ENCODE results near the gene XXYLT1.

The XXYLT1 gene

GRCh38 chr3:195282961-195283360, 12.0 kb upstream of the XXYLT1 start:
- Histone ChIP-seq H3K4me2 (no peak overlapping the region), H3K4me1 (ENCODE audit: low read depth, poor library complexity, severe bottlenecking) (peaks cover 41% of the 10 kb centered on the region), H4K20me1 (ENCODE audit: insufficient read depth) (no peaks in the 10 kb centered on the region), H3K36me3 (ENCODE audit: insufficient read depth) (no peaks in the 10 kb centered on the region), H3K27me3 (ENCODE audit: insufficient read depth, low read depth) (no peaks in the 10 kb centered on the region), H3K9ac (no peak overlapping the region), H3K4me3 (IDR thresholded peaks at IDR 0.05; ENCODE audit: insufficient read depth, low read depth, low read length) (no peak overlapping the region), H2AFZ (ENCODE audit: low read depth) (no peak overlapping the region), H3K27ac (no peak overlapping the region), H3K79me2 (ENCODE audit: insufficient read depth, low read depth) (no peaks in the 10 kb centered on the region)
- TF ChIP-seq, protein P1, sequence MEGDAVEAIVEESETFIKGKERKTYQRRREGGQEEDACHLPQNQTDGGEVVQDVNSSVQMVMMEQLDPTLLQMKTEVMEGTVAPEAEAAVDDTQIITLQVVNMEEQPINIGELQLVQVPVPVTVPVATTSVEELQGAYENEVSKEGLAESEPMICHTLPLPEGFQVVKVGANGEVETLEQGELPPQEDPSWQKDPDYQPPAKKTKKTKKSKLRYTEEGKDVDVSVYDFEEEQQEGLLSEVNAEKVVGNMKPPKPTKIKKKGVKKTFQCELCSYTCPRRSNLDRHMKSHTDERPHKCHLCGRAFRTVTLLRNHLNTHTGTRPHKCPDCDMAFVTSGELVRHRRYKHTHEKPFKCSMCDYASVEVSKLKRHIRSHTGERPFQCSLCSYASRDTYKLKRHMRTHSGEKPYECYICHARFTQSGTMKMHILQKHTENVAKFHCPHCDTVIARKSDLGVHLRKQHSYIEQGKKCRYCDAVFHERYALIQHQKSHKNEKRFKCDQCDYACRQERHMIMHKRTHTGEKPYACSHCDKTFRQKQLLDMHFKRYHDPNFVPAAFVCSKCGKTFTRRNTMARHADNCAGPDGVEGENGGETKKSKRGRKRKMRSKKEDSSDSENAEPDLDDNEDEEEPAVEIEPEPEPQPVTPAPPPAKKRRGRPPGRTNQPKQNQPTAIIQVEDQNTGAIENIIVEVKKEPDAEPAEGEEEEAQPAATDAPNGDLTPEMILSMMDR (conservative IDR thresholded peaks at IDR 0.05; ENCODE audit: low read depth, low read length) = no peak

- H3K27me3 ChIP-seq (ENCODE audit: insufficient read depth, low read depth) = no peaks in the 10 kb centered on the region
- H2AFZ ChIP-seq (ENCODE audit: low read depth) = no peak overlapping the region
- peaks cover 10% of the 10 kb centered on the region for H3K4me1 ChIP-seq (ENCODE audit: low read depth, poor library complexity, severe bottlenecking)
- TF ChIP-seq, protein P1 (conservative IDR thresholded peaks at IDR 0.05; ENCODE audit: low read depth, low read length) = no peak
- H3K4me3 ChIP-seq (IDR thresholded peaks at IDR 0.05; ENCODE audit: insufficient read depth, low read depth, low read length) = no peak overlapping the region
- H4K20me1 ChIP-seq (ENCODE audit: insufficient read depth) = no peaks in the 10 kb centered on the region
- no peak overlapping the region for H3K9ac ChIP-seq
- H3K36me3 ChIP-seq (ENCODE audit: insufficient read depth) = no peaks in the 10 kb centered on the region
- H3K4me2 ChIP-seq = no peak overlapping the region
- no peak overlapping the region for H3K27ac ChIP-seq
- H3K79me2 ChIP-seq (ENCODE audit: insufficient read depth, low read depth) = no peaks in the 10 kb centered on the region; the same call in 1 of the 2 replicates
These were observed 3.5 kb upstream of the XXYLT1 start for GRCh38 chr3:195274259-195274966.

- H3K4me3 ChIP-seq (IDR thresholded peaks at IDR 0.05; ENCODE audit: insufficient read depth, low read depth, low read length) = peak overlapping the region; percentile 83
- peak overlapping the region; percentile 85 for H2AFZ ChIP-seq (ENCODE audit: low read depth)
- H3K27ac ChIP-seq = peak overlapping the region; percentile 62; the same call in 1 of the 2 replicates
- TF ChIP-seq, protein P1 (conservative IDR thresholded peaks at IDR 0.05; ENCODE audit: low read depth, low read length) = peak; percentile 97
- H3K36me3 ChIP-seq (ENCODE audit: insufficient read depth) = no peaks in the 10 kb centered on the region
- H3K4me2 ChIP-seq = peak overlapping the region; percentile 56
- no peaks in the 10 kb centered on the region for H4K20me1 ChIP-seq (ENCODE audit: insufficient read depth)
- H3K27me3 ChIP-seq (ENCODE audit: insufficient read depth, low read depth) = no peaks in the 10 kb centered on the region
- H3K4me1 ChIP-seq (ENCODE audit: low read depth, poor library complexity, severe bottlenecking) = peaks cover 14% of the 10 kb centered on the region
- H3K79me2 ChIP-seq (ENCODE audit: insufficient read depth, low read depth) = no peaks in the 10 kb centered on the region; the same call in 1 of the 2 replicates
- H3K9ac ChIP-seq = peak overlapping the region; percentile 63; the same call in 1 of the 2 replicates
These were observed 668 bp upstream of the XXYLT1 start for GRCh38 chr3:195271410-195272243.

DNA sequence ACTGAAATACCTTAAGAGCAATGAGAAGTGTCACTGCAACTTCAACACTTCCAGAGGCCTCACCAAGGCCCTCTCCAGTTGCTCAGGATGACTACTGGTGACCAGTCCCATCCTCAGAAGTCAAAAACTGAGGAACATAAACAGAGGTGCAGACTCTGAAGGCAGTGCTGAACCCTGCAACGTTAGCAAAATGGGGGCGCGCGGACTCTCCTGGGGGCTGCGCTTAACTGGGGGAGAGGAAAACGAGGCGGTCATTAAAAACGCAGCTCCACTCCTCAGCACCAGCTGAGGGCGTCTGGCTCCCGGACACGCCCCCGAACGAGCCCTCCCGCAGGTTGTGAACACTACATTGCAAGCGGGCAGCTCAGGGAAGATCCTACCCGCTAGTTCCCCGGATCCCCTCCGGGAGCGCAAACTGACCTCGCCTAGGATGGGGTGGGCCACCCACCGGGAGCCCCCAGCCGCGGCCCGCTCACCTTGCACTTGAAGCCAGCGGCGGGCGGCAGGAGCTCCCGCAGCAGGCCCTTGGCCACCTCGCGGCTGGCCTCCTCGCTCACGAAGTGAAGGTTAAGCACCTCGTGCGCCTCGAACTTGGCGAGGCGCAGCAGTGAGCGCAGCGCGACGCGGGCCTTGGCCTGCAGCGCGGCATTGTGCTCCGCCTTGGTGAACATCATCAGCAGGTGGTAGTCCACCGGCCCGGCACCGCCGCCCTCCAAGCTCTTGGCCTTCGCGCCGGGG, 711 bp downstream of the XXYLT1 start:
- Histone ChIP-seq H3K27ac (peak overlapping the region; percentile 62), H3K4me3 (IDR thresholded peaks at IDR 0.05; ENCODE audit: insufficient read depth, low read depth, low read length) (no peak overlapping the region), H4K20me1 (ENCODE audit: insufficient read depth) (no peaks in the 10 kb centered on the region), H3K36me3 (ENCODE audit: insufficient read depth) (no peaks in the 10 kb centered on the region), H3K9ac (peak overlapping the region; percentile 63), H3K4me1 (ENCODE audit: low read depth, poor library complexity, severe bottlenecking) (peaks cover 14% of the 10 kb centered on the region), H3K4me2 (peak overlapping the region; percentile 90), H3K79me2 (ENCODE audit: insufficient read depth, low read depth) (no peaks in the 10 kb centered on the region; the same call in 1 of the 2 replicates), H3K27me3 (ENCODE audit: insufficient read depth, low read depth) (no peaks in the 10 kb centered on the region), H2AFZ (ENCODE audit: low read depth) (peak overlapping the region; percentile 85)
- TF ChIP-seq, protein P1 (conservative IDR thresholded peaks at IDR 0.05; ENCODE audit: low read depth, low read length) = peak; percentile 35; the same call in 1 of the 2 replicates
